Left ventricle myocardium inferior (tissue), 1 donor: ENCODE results near the gene SMIM36. TPM values are rescaled to one million over a fixed set of nuclear protein-coding genes. Genes with fewer than 3 reads are reported as not detected.
"Not testable (repeated sequence)": the region's sequence is repeated elsewhere in the genome, so short reads cannot be mapped to it uniquely, and the experiment has no call there.

Source experiments
- DNase-seq: peaks from one replicate; pipeline ENCODE4 v3.0.0-alpha.2; 2020
- H3K27ac ChIP-seq: fragments of 200-600 bp; replicated peaks from 2 replicates; pipeline ENCODE4 v1.8.0; 2021
- H3K27me3 ChIP-seq: fragments of 200-600 bp; 2 replicates; pipeline ENCODE4 v1.8.0; 2021; ENCODE audit warnings: low read depth
- H3K36me3 ChIP-seq: fragments of 200-600 bp; 2 replicates; pipeline ENCODE4 v1.8.0; 2021
- H3K4me1 ChIP-seq: fragments of 200-600 bp; 2 replicates; pipeline ENCODE4 v1.8.0; 2021
- H3K4me3 ChIP-seq: fragments of 200-600 bp; 2 replicates; pipeline ENCODE4 v1.8.0; 2021; ENCODE audit warnings: mild to moderate bottlenecking, moderate library complexity
- H3K9me3 ChIP-seq: fragments of 200-600 bp; replicated peaks from 2 replicates; pipeline ENCODE4 v1.8.0; 2021
- intact Hi-C: fragments of 100-400 bp; cut with micrococcal nuclease; formaldehyde crosslinking; loops from one replicate; pipeline ENCODE4 v1.11.0; 2022
- total RNA-seq: library from RNA; stranded (reverse); fragmentation: NEBNext Ultra II Directional; extraction: Animal tissue kit (Norgen Biotek cat#: 25700); gene quantifications from one replicate; pipeline ENCODE4 v1.2.1, GENCODE V29; 2021
- TF ChIP-seq, protein P1 (sequence below): fragments of 200-600 bp; IDR thresholded peaks from 2 replicates; pipeline ENCODE4 v1.8.0; 2021; ENCODE audit warnings: antibody characterized with exemption, mild to moderate bottlenecking, borderline replicate concordance
- donor health status: DM: no; HTN: yes; CAD: no; lungs with severe emphysema.

The SMIM36 gene
- total RNA-seq, 1 donor from 2014 or later = not detected

DNA sequence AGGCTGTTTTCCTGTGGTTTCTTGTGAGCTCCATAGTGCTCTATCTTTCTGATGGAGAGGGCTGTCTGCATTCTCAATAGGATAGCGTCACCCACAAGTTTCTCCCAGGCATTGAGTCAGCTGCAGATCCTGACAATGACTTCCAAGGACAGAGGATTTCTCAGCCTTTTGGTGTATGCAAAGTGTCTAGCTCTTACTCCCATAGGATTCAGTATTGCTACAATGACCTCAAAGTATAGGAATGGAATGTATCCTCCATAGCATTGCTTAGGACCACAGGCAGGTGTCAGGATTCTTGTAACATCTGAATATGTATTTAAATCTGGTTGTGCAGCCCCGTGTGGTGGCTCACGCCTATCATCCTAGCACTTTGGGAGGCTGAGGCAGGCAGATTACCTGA, 32.3 kb downstream of the SMIM36 start:
- H3K4me1 ChIP-seq = peaks cover 6% of the 10 kb centered on the region
- TF ChIP-seq, protein P1, sequence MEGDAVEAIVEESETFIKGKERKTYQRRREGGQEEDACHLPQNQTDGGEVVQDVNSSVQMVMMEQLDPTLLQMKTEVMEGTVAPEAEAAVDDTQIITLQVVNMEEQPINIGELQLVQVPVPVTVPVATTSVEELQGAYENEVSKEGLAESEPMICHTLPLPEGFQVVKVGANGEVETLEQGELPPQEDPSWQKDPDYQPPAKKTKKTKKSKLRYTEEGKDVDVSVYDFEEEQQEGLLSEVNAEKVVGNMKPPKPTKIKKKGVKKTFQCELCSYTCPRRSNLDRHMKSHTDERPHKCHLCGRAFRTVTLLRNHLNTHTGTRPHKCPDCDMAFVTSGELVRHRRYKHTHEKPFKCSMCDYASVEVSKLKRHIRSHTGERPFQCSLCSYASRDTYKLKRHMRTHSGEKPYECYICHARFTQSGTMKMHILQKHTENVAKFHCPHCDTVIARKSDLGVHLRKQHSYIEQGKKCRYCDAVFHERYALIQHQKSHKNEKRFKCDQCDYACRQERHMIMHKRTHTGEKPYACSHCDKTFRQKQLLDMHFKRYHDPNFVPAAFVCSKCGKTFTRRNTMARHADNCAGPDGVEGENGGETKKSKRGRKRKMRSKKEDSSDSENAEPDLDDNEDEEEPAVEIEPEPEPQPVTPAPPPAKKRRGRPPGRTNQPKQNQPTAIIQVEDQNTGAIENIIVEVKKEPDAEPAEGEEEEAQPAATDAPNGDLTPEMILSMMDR = no peak
- H3K36me3 ChIP-seq = no peaks in the 10 kb centered on the region
- no peaks in the 10 kb centered on the region for H3K9me3 ChIP-seq
- no peak for DNase-seq
- H3K4me3 ChIP-seq = no peak overlapping the region
- no peak overlapping the region for H3K27ac ChIP-seq
- intact Hi-C loops = no loop called here
- no peaks in the 10 kb centered on the region for H3K27me3 ChIP-seq

DNA sequence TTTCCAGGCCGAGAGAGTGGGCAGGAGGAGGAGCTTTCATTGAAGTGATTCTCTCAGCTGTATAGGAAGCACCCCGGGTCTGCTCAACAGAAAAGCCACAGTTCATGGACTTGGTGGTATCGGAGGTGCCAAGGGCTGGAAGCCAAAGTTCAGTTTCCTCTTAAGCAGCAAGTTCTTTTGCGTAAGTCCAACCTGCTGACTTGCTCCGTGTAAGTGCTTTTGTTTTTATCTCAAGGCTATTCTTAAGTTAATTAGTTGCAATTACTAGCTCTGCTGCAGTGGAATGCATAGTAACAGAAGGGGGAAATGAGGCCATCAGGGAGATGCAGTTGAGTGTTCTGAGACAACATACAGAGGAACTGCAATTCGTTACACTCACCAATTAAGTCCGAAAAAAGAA, 44.6 kb downstream of the SMIM36 start:
- Histone ChIP-seq H3K36me3 (no peaks in the 10 kb centered on the region), H3K27me3 (no peaks in the 10 kb centered on the region), H3K4me3 (no peak overlapping the region), H3K27ac (peak overlapping the region; percentile 54), H3K9me3 (no peaks in the 10 kb centered on the region), H3K4me1 (peaks cover 21% of the 10 kb centered on the region)
- intact Hi-C loops = no loop called here
- DNase-seq = no peak
- TF ChIP-seq, protein P1 = no peak

DNA sequence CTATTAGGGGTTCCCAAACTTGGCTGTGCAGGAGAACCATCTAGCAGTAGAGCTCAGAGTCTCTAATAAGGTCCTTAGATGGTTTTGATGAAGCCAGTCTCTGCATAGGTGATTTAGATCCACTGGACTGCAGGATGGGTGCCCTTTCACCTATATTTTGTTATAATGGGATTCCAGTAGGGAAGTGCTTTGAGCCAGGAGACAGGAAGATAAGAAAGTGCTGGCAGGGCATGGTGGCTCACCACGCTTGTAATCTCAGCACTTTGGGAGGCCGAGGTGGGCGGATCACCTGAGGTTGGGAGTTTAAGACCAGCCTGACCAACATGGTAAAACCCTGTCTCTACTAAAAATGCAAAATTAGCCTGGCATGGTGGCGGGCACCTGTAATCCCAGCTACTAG, 45.5 kb downstream of the SMIM36 start:
- H3K36me3 ChIP-seq, H3K9me3 ChIP-seq, intact Hi-C loops, DNase-seq, H3K27me3 ChIP-seq, H3K4me3 ChIP-seq: not testable (repeated sequence)
- peaks cover 21% of the 10 kb centered on the region for H3K4me1 ChIP-seq
- H3K27ac ChIP-seq = peak overlapping the region; percentile 54

DNA sequence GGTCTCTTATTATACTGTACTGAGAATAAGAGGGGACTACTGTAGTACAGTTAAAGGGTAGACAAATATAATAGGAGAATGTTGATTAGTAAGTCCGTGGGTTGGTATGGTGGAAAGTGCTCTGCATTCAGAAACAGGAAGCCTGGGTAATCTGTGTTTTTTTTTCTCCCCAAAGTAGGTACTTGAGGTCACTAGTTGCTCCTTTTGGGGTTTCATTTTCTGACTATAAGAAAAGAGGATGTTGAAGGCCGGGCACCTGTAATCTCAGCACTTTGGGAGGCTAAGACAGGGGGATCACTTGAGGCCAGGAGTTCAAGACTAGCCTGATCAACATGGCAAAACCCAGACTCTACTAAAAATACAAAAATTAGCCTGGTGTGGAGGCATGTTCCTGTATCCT, 47.7 kb downstream of the SMIM36 start:
- Histone ChIP-seq H3K27ac (no peak overlapping the region), H3K27me3 (no peaks in the 10 kb centered on the region), H3K9me3 (no peaks in the 10 kb centered on the region), H3K4me1 (peaks cover 21% of the 10 kb centered on the region), H3K36me3 (no peaks in the 10 kb centered on the region), H3K4me3 (no peak overlapping the region)
- TF ChIP-seq, protein P1 = no peak
- intact Hi-C loops = no loop called here
- DNase-seq = no peak

DNA sequence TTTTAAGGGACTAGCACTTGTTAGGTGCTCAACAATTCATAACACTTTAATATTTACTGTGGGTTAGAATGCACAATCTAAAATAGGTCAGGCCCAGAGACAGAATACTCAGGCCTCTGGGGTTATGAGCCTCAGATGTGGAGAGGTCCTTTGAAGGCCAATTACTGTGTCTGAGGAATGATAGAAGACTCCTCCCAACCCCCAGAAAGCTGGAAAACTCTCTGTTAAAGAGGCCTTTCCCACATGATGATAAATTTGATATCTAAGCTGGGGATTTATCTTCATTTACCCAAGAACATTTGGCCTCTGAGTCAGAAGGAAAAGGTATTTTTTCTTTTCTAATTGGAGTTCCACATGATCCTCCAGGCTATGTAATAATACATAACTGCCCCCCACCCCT, 48.5 kb downstream of the SMIM36 start:
- Histone ChIP-seq H3K9me3 (no peaks in the 10 kb centered on the region), H3K36me3 (no peaks in the 10 kb centered on the region), H3K4me1 (peaks cover 21% of the 10 kb centered on the region), H3K4me3 (no peak overlapping the region), H3K27me3 (no peaks in the 10 kb centered on the region), H3K27ac (no peak overlapping the region)
- no peak for DNase-seq
- intact Hi-C loops = no loop called here
- TF ChIP-seq, protein P1 = no peak

DNA sequence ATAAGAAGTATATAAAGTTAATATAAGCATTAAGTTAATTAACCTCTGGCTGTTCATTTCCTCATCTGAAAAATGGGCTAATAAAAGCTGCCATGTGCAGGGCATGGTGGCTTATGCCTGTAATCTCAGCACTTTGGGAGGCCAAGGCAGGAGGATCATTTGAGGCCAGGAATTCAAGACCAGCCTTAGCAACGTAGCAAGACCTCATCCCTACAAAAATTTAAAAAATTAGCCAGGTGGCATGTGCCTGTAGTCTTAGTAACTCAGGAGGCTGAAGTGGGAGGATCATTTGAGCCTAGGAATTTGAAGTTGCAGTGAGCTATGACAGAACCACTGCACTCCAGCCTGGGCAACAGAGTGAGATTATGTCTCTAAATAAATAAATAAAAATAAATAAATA, 49.0 kb downstream of the SMIM36 start:
- no peak overlapping the region for H3K27ac ChIP-seq
- no peaks in the 10 kb centered on the region for H3K9me3 ChIP-seq
- no peaks in the 10 kb centered on the region for H3K36me3 ChIP-seq
- H3K4me3 ChIP-seq = no peak overlapping the region
- intact Hi-C loops = no loop called here
- TF ChIP-seq, protein P1 = no peak
- no peak for DNase-seq
- no peaks in the 10 kb centered on the region for H3K27me3 ChIP-seq
- H3K4me1 ChIP-seq = peaks cover 18% of the 10 kb centered on the region
